ENCODE results near the gene PHRF1.
"Not testable (repeated sequence)": the region's sequence is repeated elsewhere in the genome, so short reads cannot be mapped to it uniquely, and the experiment has no call there.

Gene PHRF1

GRCh38 chr11:627308-627576, 51.0 kb downstream of the PHRF1 start:
- no peak for DNase-seq (ENCODE audit: low read depth)

- DNase-seq (ENCODE audit: low read depth): no peak
Observed at GRCh38 chr11:628056-628455, 51.8 kb downstream of the PHRF1 start.

- DNase-seq (ENCODE audit: low read depth): no peak
Observed at GRCh38 chr11:629237-629583, 52.9 kb downstream of the PHRF1 start.

- DNase-seq (ENCODE audit: low read depth): no peak
Observed at GRCh38 chr11:630871-631270, 54.6 kb downstream of the PHRF1 start.

GRCh38 chr11:635945-636510, 59.8 kb downstream of the PHRF1 start:
- no peak for DNase-seq (ENCODE audit: low read depth)

GRCh38 chr11:636511-637332, 60.5 kb downstream of the PHRF1 start, which contains the start of gene DRD4:
Gene DRD4, plus strand, starts transcription at chr11:637269. Its CDS starts 36 bp downstream, at chr11:637305.
- no peak for DNase-seq (ENCODE audit: low read depth)

- DNase-seq (ENCODE audit: low read depth): no peak
Observed at GRCh38 chr11:637333-637592, 61.0 kb downstream of the PHRF1 start.

GRCh38 chr11:637593-638521, 61.6 kb downstream of the PHRF1 start:
- no peak for DNase-seq (ENCODE audit: low read depth)

GRCh38 chr11:638631-639331, 62.5 kb downstream of the PHRF1 start:
- no peak for DNase-seq (ENCODE audit: low read depth)

- no peak for DNase-seq (ENCODE audit: low read depth)
Observed at GRCh38 chr11:639332-639955, 63.2 kb downstream of the PHRF1 start.

- DNase-seq (ENCODE audit: low read depth): no peak
Observed at GRCh38 chr11:640021-640706, 63.9 kb downstream of the PHRF1 start.

- no peak for DNase-seq (ENCODE audit: low read depth)
Observed at GRCh38 chr11:641806-642370, 65.6 kb downstream of the PHRF1 start.

- DNase-seq (ENCODE audit: low read depth): no peak
Observed at GRCh38 chr11:643366-643765, 67.1 kb downstream of the PHRF1 start.

- DNase-seq (ENCODE audit: low read depth): no peak
Observed at GRCh38 chr11:643849-644738, 67.8 kb downstream of the PHRF1 start.

GRCh38 chr11:645536-645935, 69.3 kb downstream of the PHRF1 start:
- no peak for DNase-seq (ENCODE audit: low read depth)

GRCh38 chr11:646214-646613, 69.9 kb downstream of the PHRF1 start:
- no peak for DNase-seq (ENCODE audit: low read depth)

GRCh38 chr11:647672-648158, 71.4 kb downstream of the PHRF1 start:
- DNase-seq (ENCODE audit: low read depth): not testable (repeated sequence)

GRCh38 chr11:650482-650881, 74.2 kb downstream of the PHRF1 start:
- DNase-seq (ENCODE audit: low read depth): no peak

GRCh38 chr11:653136-653535, 76.9 kb downstream of the PHRF1 start:
- not testable (repeated sequence) for DNase-seq (ENCODE audit: low read depth)

GRCh38 chr11:653837-654236, 77.6 kb downstream of the PHRF1 start:
- no peak for DNase-seq (ENCODE audit: low read depth)

All from stromal cell of bone marrow (primary cell).